Activated naive CD8-positive, alpha-beta T cell treated with anti-CD3 and anti-CD28 coated beads for 36 hours (primary cell): ENCODE results near the gene SEMA5A. TPM values are rescaled to one million over a fixed set of nuclear protein-coding genes. Genes with fewer than 3 reads are reported as not detected.

Experiments
- DNase-seq: peaks from one replicate; pipeline ENCODE4 v3.0.0; 2021
- H3K27ac Mint-ChIP-seq: one replicate; pipeline ENCODE4 v1.8.0; 2022; ENCODE audit warnings: mild to moderate bottlenecking, moderate library complexity, mixed read lengths
- H3K27me3 Mint-ChIP-seq: one replicate; pipeline ENCODE4 v1.8.0; 2022; ENCODE audit warnings: mild to moderate bottlenecking, mixed read lengths
- H3K36me3 Mint-ChIP-seq: one replicate; pipeline ENCODE4 v1.8.0; 2021; ENCODE audit warnings: mild to moderate bottlenecking, mixed read lengths
- H3K4me1 Mint-ChIP-seq: one replicate; pipeline ENCODE4 v1.8.0; 2021; ENCODE audit warnings: mixed read lengths
- H3K4me3 Mint-ChIP-seq: one replicate; pipeline ENCODE4 v1.8.0; 2022; ENCODE audit warnings: mild to moderate bottlenecking, moderate library complexity, mixed read lengths
- H3K9me3 Mint-ChIP-seq: one replicate; pipeline ENCODE4 v1.8.0; 2022; ENCODE audit warnings: mixed read lengths
- total RNA-seq, 2 experiments: library from RNA; stranded (reverse); gene quantifications; one replicate each; pipeline ENCODE4 v1.2.3, GENCODE V29; 2021

Gene SEMA5A
- total RNA-seq, 2 experiments from 2014 or later = not detected

GRCh38 chr5:9555961-9556360, 10.1 kb upstream of the SEMA5A start:
- Mint-ChIP-seq H3K4me3 (no peak overlapping the region), H3K27me3 (no peaks in the 10 kb centered on the region), H3K4me1 (no peaks in the 10 kb centered on the region), H3K36me3 (no peaks in the 10 kb centered on the region), H3K27ac (no peak overlapping the region), H3K9me3 (no peaks in the 10 kb centered on the region)
- no peak for DNase-seq

- Mint-ChIP-seq H3K4me1 (no peaks in the 10 kb centered on the region), H3K4me3 (no peak overlapping the region), H3K36me3 (no peaks in the 10 kb centered on the region), H3K27ac (no peak overlapping the region), H3K9me3 (no peaks in the 10 kb centered on the region), H3K27me3 (peaks cover 2% of the 10 kb centered on the region)
- DNase-seq = no peak
Measured at GRCh38 chr5:9554122-9554521, 8.2 kb upstream of the SEMA5A start.

- Mint-ChIP-seq H3K27me3 (peaks cover 6% of the 10 kb centered on the region), H3K36me3 (no peaks in the 10 kb centered on the region), H3K9me3 (no peaks in the 10 kb centered on the region), H3K4me1 (no peaks in the 10 kb centered on the region), H3K27ac (no peak overlapping the region), H3K4me3 (no peak overlapping the region)
- no peak for DNase-seq
Measured at GRCh38 chr5:9553561-9553960, 7.7 kb upstream of the SEMA5A start.

GRCh38 chr5:9551567-9552537, 6.0 kb upstream of the SEMA5A start:
- H3K4me3 Mint-ChIP-seq = no peak overlapping the region
- no peaks in the 10 kb centered on the region for H3K9me3 Mint-ChIP-seq

GRCh38 chr5:9549941-9550340, 4.1 kb upstream of the SEMA5A start:
- Mint-ChIP-seq H3K4me3 (no peak overlapping the region), H3K27ac (no peak overlapping the region), H3K36me3 (no peaks in the 10 kb centered on the region), H3K9me3 (no peaks in the 10 kb centered on the region), H3K4me1 (no peaks in the 10 kb centered on the region), H3K27me3 (peaks cover 21% of the 10 kb centered on the region)
- no peak for DNase-seq

More at GRCh38 chr5:9551567-9552537, 6.0 kb upstream of the SEMA5A start:
- H3K4me1 Mint-ChIP-seq = no peaks in the 10 kb centered on the region
- no peak for DNase-seq
- peaks cover 10% of the 10 kb centered on the region for H3K27me3 Mint-ChIP-seq
- no peak overlapping the region for H3K27ac Mint-ChIP-seq
- H3K36me3 Mint-ChIP-seq = no peaks in the 10 kb centered on the region

GRCh38 chr5:9547122-9547947, 1.5 kb upstream of the SEMA5A start:
- no peak overlapping the region for H3K27ac Mint-ChIP-seq
- H3K4me1 Mint-ChIP-seq = peaks cover 3% of the 10 kb centered on the region
- no peak overlapping the region for H3K4me3 Mint-ChIP-seq

GRCh38 chr5:9545136-9545991, 511 bp downstream of the SEMA5A start:
- Mint-ChIP-seq H3K36me3 (no peaks in the 10 kb centered on the region), H3K27ac (no peak overlapping the region), H3K27me3 (peaks cover 53% of the 10 kb centered on the region), H3K4me3 (peak overlapping the region; percentile 14), H3K4me1 (peaks cover 3% of the 10 kb centered on the region), H3K9me3 (no peaks in the 10 kb centered on the region)
- DNase-seq = no peak

More at GRCh38 chr5:9547122-9547947, 1.5 kb upstream of the SEMA5A start:
- H3K9me3 Mint-ChIP-seq = no peaks in the 10 kb centered on the region
- peaks cover 44% of the 10 kb centered on the region for H3K27me3 Mint-ChIP-seq
- no peaks in the 10 kb centered on the region for H3K36me3 Mint-ChIP-seq
- no peak for DNase-seq

- Mint-ChIP-seq H3K36me3 (no peaks in the 10 kb centered on the region), H3K4me1 (peaks cover 3% of the 10 kb centered on the region), H3K4me3 (no peak overlapping the region), H3K27me3 (peaks cover 53% of the 10 kb centered on the region), H3K9me3 (no peaks in the 10 kb centered on the region), H3K27ac (no peak overlapping the region)
- peak; percentile 47 for DNase-seq
Measured at GRCh38 chr5:9544502-9545135, 1.3 kb downstream of the SEMA5A start.

GRCh38 chr5:9544056-9544455, 1.8 kb downstream of the SEMA5A start:
- Mint-ChIP-seq H3K27ac (no peak overlapping the region), H3K36me3 (no peaks in the 10 kb centered on the region)

GRCh38 chr5:9543311-9543920, 2.5 kb downstream of the SEMA5A start:
- H3K4me3 Mint-ChIP-seq = no peak overlapping the region
- no peak overlapping the region for H3K27ac Mint-ChIP-seq
- no peaks in the 10 kb centered on the region for H3K36me3 Mint-ChIP-seq
- DNase-seq = no peak
- H3K9me3 Mint-ChIP-seq = no peaks in the 10 kb centered on the region
- H3K4me1 Mint-ChIP-seq = peaks cover 3% of the 10 kb centered on the region
- H3K27me3 Mint-ChIP-seq = peaks cover 46% of the 10 kb centered on the region

More at GRCh38 chr5:9544056-9544455, 1.8 kb downstream of the SEMA5A start:
- no peaks in the 10 kb centered on the region for H3K9me3 Mint-ChIP-seq
- H3K4me1 Mint-ChIP-seq = peaks cover 3% of the 10 kb centered on the region
- no peak overlapping the region for H3K4me3 Mint-ChIP-seq
- peaks cover 51% of the 10 kb centered on the region for H3K27me3 Mint-ChIP-seq
- no peak for DNase-seq

- peaks cover 40% of the 10 kb centered on the region for H3K27me3 Mint-ChIP-seq
- H3K9me3 Mint-ChIP-seq = no peaks in the 10 kb centered on the region
- H3K4me1 Mint-ChIP-seq = peaks cover 3% of the 10 kb centered on the region
- H3K4me3 Mint-ChIP-seq = no peak overlapping the region
- H3K27ac Mint-ChIP-seq = no peak overlapping the region
- no peak for DNase-seq
- H3K36me3 Mint-ChIP-seq = no peaks in the 10 kb centered on the region
Measured at GRCh38 chr5:9540791-9541190, 5.1 kb downstream of the SEMA5A start.

GRCh38 chr5:9538504-9538903, 7.4 kb downstream of the SEMA5A start:
- no peak overlapping the region for H3K27ac Mint-ChIP-seq
- no peak overlapping the region for H3K4me3 Mint-ChIP-seq
- no peaks in the 10 kb centered on the region for H3K4me1 Mint-ChIP-seq
- no peaks in the 10 kb centered on the region for H3K9me3 Mint-ChIP-seq
- H3K36me3 Mint-ChIP-seq = no peaks in the 10 kb centered on the region
- no peak for DNase-seq
- H3K27me3 Mint-ChIP-seq = peaks cover 25% of the 10 kb centered on the region

GRCh38 chr5:9537223-9538141, 8.4 kb downstream of the SEMA5A start:
- Mint-ChIP-seq H3K27me3 (peaks cover 15% of the 10 kb centered on the region), H3K27ac (no peak overlapping the region)

More at GRCh38 chr5:9537223-9538141, 8.4 kb downstream of the SEMA5A start:
- Mint-ChIP-seq H3K4me1 (no peaks in the 10 kb centered on the region), H3K9me3 (no peaks in the 10 kb centered on the region), H3K4me3 (no peak overlapping the region), H3K36me3 (no peaks in the 10 kb centered on the region)
- no peak for DNase-seq
